GM18907 (cell line): ENCODE measurements around the gene CEP128.

Experiments
- ATAC-seq: cut with Tn5 transposase; IDR thresholded peaks from one replicate; pipeline ENCODE4 v1.9.1; 2021; ENCODE audit warnings: mild to moderate bottlenecking, moderate library complexity; ENCODE audit not compliant: unreplicated experiment

Gene CEP128

DNA sequence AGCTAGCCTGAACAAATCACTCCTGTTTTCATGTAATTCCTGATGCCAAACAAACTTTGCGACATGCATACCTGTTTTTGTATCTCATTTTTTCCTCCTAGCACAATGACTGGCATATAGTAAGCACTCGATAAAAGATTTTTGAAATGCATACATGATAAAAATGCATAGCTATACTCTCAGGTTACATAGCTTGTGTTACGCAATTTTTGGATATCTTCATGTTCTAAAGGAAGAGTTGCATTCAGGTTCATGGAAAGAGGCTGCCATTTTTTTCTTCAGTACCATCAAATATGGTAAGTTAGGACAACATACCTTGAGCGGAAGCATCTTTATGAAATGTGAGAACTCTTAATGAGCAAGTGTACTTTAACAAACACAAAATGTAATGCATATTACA, 445.4 kb downstream of the CEP128 start:
- no peak for ATAC-seq

DNA sequence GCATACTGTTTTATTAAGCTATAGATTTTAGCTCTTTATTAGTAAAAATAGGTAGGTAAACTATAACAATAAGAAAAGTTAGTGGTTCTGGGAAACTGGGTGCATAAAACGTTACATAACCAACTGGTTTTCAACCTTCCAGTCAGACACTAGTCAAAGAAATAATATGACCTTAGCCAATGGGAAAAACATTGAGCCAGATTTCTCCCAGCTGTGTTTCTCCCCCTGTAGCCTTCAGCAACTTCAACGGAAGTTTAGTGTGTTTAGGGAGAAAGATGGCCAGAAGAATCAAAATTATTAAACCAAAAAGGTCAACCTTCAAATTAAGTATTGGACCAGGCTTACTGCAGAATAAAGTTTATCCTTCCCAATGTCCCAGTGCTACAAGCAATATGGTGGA, 446.8 kb downstream of the CEP128 start:
- ATAC-seq = no peak

DNA sequence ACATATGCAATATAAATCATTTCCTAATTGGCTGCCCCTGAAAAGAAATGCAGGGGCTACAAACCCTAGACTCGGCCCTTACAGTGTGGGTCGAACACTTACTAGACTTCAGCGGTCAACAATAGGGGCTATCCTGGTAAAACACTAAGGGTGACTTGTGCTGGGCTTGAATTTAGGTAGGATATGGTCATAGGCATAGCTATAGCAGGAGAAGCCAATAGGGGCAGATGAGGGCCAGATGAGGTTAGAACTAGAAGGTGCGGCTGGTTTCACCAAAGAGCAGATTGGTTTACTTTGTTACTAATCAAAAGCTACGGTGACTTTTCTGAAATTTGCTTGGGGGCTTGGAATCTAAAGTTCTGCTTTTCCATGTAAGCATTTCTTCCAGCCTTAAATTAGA, 447.9 kb downstream of the CEP128 start:
- no peak for ATAC-seq

DNA sequence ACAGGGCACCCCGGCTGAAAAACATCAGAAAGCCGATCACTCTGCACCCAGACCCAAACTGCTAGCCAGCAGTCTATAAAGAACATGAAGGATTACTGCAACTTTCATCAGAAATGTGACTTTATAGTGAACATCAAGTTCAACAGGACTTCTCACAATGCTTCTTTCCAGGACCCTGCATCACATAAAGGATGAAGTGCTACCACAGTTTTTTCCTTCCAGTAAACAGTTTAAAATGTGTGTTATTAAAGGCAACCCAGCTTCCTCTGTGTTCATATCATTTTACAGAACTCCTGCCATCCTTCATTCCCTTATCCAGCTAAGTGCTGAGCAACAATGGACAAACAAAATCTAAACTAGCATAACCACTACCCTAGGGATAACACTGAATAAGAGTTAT, 449.9 kb downstream of the CEP128 start:
- no peak for ATAC-seq

DNA sequence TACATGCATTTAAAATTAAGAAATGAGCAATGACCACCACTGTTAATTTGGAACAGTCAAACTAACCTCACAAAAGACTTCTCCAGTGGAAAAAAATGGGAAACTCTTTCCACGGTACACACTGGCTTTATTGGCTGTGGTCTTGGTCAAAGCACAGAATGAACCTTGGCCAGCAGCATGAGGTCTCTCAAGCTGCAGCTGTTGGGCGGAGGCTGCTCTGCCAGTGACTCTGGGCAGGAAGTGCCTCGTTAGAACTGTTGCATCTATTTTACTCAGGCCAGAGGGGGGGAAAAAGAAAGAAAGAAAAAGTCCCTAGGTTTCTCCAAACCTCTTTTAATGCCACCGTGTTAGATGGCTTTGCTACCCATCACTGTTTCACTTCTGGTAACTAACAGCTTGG, 450.4 kb downstream of the CEP128 start:
- peak; percentile 98 for ATAC-seq

DNA sequence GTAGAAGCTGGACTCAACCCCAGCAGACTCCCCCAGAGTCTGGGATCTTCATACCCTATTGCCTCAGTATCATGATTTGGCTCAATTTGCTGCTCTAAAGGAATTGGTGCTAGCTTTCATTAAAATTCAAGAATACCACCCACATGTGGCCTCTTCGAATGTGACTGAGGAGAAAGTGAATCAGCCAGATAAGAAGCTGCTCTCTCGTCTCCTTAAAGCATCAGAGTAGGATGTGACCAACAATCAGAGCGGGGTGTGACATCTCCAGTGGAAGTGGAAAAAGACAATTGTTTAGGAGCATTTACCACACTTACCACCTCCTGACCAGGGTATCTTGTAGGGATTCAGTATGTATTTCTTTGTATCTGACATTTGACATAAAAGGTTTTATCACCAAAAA, 452.0 kb downstream of the CEP128 start:
- no peak for ATAC-seq

DNA sequence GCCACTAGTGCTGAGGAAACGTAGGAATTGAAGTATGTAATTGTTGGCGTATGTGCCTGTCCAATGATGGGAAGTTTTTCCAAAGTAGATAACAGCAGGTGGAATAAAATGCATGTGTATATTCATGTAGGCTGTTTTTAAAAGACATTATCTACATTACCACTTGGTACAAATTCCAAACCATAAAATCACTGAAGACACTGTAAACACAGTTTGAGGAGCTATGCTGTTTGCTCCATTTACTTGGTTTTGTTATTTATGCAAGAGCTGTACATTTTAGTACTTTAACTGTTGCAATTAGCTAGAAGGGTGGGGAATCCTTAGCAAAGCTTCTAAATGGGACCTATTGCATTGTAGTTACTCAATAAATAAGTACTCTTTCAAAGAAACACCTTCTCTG, 455.8 kb downstream of the CEP128 start:
- no peak for ATAC-seq

DNA sequence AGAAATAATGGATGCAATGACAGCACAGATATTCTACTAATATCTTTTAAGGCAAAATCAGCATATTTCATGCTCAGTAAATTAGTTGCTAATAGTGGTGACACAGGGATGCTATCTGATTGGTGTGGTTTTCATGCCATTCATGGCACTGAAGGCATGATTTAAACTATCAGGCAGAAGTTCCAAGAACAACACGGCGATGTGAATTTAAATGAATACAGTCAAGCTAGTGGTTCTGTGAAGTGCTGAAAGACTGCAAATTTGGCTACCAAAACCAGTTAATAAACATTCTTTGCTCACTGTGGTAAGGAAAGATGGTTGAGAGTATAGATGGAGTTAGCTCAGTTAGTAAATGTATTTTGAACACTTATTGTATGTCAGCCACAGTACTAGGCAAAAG, 458.2 kb downstream of the CEP128 start:
- no peak for ATAC-seq

DNA sequence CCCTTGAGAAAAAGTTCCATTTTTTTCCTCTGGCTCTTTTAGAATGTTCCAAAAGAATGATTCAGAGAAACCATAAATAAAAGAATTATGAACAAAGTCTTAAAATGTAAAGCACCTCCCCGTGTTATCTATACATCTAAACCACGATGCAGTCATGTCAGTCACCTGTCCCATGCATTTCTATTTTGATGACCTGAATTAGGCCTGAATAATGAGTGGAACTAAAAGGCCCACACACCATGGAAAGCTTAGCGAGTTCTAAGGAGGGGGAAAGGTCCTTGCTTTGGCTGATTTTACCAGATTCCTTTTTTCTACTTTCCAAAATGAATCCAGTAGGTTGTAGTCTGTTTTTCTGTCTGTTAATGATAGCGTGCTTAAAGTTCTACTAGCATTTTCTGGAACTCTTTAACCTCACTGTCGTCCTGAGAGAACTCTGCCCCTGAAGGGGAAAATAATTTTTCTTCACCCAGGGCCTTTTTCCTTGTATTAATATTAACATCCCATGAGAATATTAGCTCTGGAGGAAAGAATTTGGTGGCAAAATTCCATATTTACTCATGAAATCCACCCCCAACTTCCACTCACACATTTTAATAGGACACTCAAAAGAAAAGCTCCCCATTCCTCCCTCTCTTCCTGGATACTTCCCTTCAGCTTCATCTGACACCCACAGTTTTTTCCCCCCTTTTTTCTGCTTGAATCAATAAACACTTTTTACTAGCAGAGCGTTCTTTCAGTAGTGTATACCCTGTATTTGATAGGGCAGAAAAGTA, 464.0 kb downstream of the CEP128 start:
- no peak for ATAC-seq

DNA sequence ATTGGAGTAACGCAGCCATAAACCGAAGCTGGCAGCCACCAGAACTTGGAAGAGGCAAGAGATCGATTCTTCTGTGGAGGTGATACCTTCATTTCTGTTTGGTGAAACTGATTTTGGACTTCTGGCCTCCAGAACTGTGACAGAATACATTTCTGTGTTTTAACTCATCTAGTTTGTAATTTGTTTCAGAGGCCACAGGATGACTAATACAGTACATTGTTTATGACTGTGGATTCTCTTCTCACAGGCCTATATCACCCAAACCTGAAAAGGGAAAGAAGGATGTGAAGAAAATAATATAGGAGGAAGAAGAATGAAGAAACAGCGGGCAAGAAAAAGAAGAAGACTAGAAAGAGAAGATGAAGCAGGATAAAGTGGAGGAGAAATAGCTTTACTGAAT, 466.5 kb downstream of the CEP128 start:
- no peak for ATAC-seq

DNA sequence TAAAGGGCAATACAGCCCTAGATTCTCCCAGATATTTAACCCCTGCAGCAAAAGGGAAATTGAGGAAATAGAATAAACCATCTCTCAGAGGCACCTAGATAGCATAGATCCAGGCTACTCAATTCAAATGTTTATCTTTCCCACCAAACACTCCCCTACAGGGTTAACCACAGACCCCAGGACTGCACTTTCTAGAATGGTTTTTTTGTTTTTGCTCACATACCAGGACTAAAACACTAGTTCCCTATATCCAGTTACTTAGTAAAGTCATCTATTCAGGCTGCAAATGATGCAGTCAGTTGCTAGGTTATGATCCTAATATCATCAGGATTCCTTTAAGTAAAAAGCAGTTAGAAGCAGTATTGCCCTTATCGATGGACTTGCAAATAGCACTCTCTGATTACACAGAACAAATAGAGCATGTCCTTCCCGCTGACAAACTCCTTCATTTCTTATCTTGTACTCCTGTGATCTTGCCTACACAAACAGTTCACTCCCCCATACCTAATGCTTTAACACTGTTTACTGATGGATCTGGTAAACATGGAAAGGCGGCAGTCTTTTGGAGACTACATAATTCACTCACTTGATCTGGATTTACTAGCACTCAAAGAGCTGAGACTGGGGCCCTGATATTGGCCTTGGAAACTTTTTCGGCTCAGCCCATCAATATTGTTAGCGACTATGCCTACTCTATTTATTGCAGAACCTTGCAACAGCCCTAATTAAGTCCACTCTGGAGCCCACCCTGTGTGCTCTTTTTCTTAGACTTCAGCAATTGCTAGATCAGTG, 473.0 kb downstream of the CEP128 start:
- ATAC-seq = no peak

DNA sequence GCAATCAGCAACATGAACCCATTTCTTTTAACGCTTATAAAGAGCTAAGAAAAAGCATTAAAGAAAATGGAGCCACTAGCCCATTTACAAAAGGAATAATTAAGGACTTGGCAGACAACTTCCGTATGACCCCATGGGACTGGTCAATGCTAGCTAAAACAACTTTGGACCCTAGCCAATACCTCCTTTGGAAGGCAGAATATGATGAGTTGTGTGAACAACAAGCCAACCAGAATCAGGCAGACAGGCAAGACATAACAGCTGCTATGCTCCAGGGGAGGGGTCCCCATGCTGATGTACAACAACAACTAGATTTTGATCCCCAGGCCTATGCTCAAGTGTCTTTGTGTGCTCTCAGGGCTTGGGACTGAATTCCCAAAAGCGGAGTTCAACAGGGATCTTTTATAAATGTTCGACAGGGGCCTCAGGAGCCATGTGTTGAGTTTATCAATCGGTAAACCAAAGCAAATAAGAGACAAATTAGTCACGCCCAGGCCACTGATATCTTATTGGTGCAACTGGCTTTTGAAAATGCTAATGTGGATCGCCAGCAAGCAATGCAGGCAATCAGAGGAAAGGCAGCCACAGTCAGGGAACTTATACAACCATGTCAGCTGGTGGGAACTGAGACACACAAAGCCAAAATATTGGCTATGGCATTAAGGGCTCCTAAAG, 475.9 kb downstream of the CEP128 start:
- no peak for ATAC-seq

DNA sequence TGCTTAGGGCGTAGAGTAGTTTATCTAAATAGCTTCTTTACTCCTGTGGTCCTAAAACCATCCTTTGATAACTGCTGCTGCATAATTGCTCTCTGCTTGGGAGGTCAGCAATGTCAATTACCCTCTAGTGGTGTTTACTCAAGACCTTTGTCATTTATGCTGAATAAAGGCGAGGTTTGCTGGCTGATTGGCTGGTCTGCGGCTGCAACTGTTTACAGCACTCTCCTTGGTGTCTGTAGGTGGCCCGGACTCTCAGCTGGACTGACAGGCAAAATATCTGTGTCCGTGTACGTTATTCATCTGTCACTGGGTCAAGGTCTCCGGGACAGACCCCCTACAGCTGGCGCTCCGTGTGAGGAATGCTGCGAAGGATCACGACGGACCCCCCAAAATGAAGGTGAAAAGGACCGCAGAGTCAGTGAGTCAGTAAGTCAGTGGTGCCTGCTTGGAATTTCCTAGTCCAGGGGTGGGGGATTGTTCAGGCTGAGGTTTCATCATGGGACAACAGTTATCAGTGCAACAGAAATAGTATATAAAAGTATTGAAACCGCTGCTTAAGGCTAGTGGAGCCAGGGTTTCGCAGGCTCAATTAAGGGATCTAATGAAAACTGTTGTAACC, 476.9 kb downstream of the CEP128 start:
- no peak for ATAC-seq

DNA sequence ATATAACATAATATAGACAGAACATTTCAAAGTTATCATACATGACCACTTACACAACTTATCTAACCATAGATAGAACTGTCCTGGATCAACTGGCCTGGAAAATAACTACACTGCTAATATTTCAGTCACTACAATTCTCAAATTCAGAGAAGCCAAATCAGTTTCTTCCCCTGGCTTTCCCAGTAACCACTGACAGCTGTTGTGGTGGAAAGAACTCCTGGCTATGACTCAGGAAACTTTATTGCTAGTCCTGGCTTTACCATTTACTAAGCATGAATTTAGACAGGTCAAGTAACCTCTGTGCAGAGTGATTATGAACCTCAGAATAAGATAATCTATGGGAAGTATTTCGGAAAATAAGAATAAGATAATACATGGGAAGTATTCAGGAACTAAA, 485.3 kb downstream of the CEP128 start:
- no peak for ATAC-seq

DNA sequence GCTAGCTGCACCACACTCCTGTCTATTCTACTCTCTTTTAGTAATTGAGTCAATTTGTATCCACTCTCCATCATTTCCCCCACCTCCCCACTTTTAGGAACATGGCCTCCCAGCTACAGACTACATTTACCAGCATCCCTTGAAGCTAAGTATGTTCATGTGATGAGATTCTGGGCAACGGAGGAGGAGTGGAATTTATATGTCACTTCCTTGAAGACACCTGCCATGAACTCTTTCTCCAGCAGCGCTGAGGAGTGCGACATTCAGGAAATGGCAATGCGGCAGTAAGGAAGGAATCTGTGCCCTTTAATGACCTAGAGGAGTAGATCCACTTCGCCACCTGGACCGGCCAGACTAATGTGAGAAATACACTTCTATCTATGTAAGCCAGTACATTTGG, 486.5 kb downstream of the CEP128 start:
- ATAC-seq = no peak

DNA sequence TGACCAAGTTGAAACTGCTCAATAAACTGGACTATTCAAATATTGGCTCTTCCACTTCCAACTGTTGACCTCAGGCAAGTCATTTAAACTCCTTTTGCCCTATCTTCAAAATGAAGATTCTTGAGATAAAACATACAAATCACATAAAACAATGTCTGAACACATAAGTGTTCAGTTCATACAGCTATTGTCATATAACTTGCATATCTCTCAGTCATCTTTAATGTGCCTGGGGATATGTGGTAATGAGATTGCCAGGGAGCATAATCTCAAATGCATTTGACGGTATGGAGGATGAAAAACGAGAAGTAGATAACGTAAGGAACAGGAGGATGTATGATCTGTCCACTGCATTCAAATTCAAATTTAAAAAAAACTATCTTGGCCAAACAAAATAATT, 493.3 kb downstream of the CEP128 start:
- ATAC-seq = no peak

DNA sequence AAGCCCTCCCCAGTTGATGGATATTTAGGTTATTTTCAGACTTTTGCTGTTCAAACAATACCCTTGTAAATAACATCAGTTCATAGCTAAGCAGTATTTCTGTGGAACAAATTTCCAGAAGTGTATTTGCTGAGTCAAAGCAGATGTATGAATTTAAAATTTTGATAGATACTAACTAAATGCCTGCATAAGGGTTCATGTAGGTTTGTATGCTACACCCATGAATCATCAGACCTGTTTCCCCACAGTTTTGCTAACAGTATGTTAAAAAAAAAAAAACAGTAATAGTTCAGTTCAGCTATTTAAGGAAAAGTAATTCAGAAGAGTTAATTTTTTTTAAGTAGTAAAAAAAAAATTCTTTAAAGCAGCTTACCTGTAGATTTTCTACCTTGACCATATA, 494.1 kb downstream of the CEP128 start:
- ATAC-seq = no peak
